HepG2 (cell line): ENCODE data around the gene NYAP2. TPM values are rescaled to one million over a fixed set of nuclear protein-coding genes. Genes with fewer than 3 reads are reported as not detected.

Experiments used
- ATAC-seq: fragments of 200-7000 bp; cut with Tn5 transposase; 3 replicates; pipeline ENCODE4 v1.9.1; 2020; ENCODE audit warnings: mild to moderate bottlenecking, moderate library complexity
- BruUV-seq: library from RNA; stranded (reverse); fragments of 400-500 nt; replicated peaks from 2 replicates; lab custom pipeline; 2021; lab: Mats Ljungman, UMichigan
- CTCF ChIA-PET: fragments of 300-600 bp; formaldehyde crosslinking; extraction: SDS; loops from one replicate; lab custom pipeline; 2021; ENCODE audit warnings: low total read pairs, inconsistent platforms, low intra/inter-chr PET ratio; lab: Yijun Ruan, JAX
- POLR2A ChIA-PET: fragments of 350-600 bp; sonication (Branson Sonifier 250); formaldehyde crosslinking; loops from one replicate; lab custom pipeline; 2020; ENCODE audit warnings: antibody characterized with exemption, inconsistent platforms; lab: Yijun Ruan, JAX
- DNase-seq: peaks from one replicate; pipeline ENCODE4 v3.0.0-alpha.2; 2015; ENCODE audit warnings: low spot score
- FAIRE-seq: peaks from 3 replicates; lab custom pipeline; 2011; peaks lifted over from hg19 to GRCh38; lab: Jason Lieb, UNC
- H2AFZ ChIP-seq: one replicate; pipeline ENCODE4 v1.6.1; 2011; ENCODE audit warnings: low read length, inconsistent platforms
- H3K27ac ChIP-seq: fragments of 300-600 bp; 3 replicates; pipeline ENCODE4 v1.8.0; 2011; ENCODE audit warnings: mixed run types, mild to moderate bottlenecking, mixed read lengths, low read length, inconsistent platforms; ENCODE audit not compliant: insufficient read depth; ENCODE audit errors: extremely low read length
- H3K27me3 ChIP-seq, 2 experiments: fragments of 200-600 bp in 1 of 2; 2 replicates in 1 of 2; 3 replicates in 1 of 2; pipeline versions ENCODE4 v1.6.0 to v1.8.0; 2011; ENCODE audit warnings: low read length in 2 of 2, mild to moderate bottlenecking in 2 of 2, moderate library complexity in 2 of 2, inconsistent platforms in 1 of 2; ENCODE audit not compliant: insufficient read depth in 2 of 2, control insufficient read depth in 1 of 2
- H3K36me3 ChIP-seq, 2 experiments: fragments of 200-600 bp in 1 of 2; replicated peaks in 1 of 2; 2 replicates in 1 of 2; 3 replicates in 1 of 2; pipeline versions ENCODE4 v1.5.1 to v1.8.0; 2011; ENCODE audit warnings: low read length in 2 of 2, inconsistent platforms in 1 of 2; ENCODE audit not compliant: insufficient read depth in 2 of 2, control insufficient read depth in 1 of 2
- H3K4me1 ChIP-seq: 2 replicates; pipeline ENCODE4 v1.5.1; 2012; ENCODE audit warnings: low read length, inconsistent platforms; ENCODE audit not compliant: insufficient read depth
- H3K4me2 ChIP-seq: 2 replicates; pipeline ENCODE4 v1.6.0; 2011; ENCODE audit warnings: low read depth, low read length, inconsistent platforms
- H3K4me3 ChIP-seq, 3 experiments: fragments of 200-600 bp in 1 of 3; sonication (generic), shearing (Covaris generic) in 1 of 3; replicated peaks in 1 of 3; 2 replicates each; pipeline ENCODE4 v1.5.1; 2011 to 2016; ENCODE audit warnings: low read length in 3 of 3, inconsistent platforms in 2 of 3, low read depth in 2 of 3, mild to moderate bottlenecking in 2 of 3, control low read depth in 1 of 3, mixed read lengths in 1 of 3; ENCODE audit not compliant: insufficient read depth in 1 of 3
- H3K79me2 ChIP-seq: one replicate; pipeline ENCODE4 v1.6.1; 2011; ENCODE audit warnings: low read length, inconsistent platforms; ENCODE audit not compliant: insufficient read depth
- H3K9ac ChIP-seq: 2 replicates; pipeline ENCODE4 v1.6.0; 2011; ENCODE audit warnings: mild to moderate bottlenecking, low read depth, low read length, inconsistent platforms; ENCODE audit not compliant: insufficient read depth
- H3K9me3 ChIP-seq: 2 replicates; pipeline ENCODE4 v1.5.1; 2012; ENCODE audit warnings: mild to moderate bottlenecking, low read length
- H4K20me1 ChIP-seq: 2 replicates; pipeline ENCODE4 v1.6.0; 2011; ENCODE audit warnings: inconsistent platforms, mild to moderate bottlenecking, low read length, moderate library complexity; ENCODE audit not compliant: insufficient read depth
- ARID5B ChIP-seq: IDR thresholded peaks from 2 replicates; pipeline ENCODE4 v1.4.0; 2020; ENCODE audit warnings: mild to moderate bottlenecking, missing genetic modification reagents
- ATRX ChIP-seq: sonication (generic); formaldehyde crosslinking; IDR thresholded peaks from 2 replicates; pipeline ENCODE4 v1.4.0; 2020; ENCODE audit warnings: missing genetic modification reagents, borderline replicate concordance
- EEA1 ChIP-seq: sonication (generic); formaldehyde crosslinking; IDR thresholded peaks from 2 replicates; pipeline ENCODE4 v1.5.1; 2020; ENCODE audit warnings: mild to moderate bottlenecking, missing genetic modification reagents, borderline replicate concordance
- GRHL1 ChIP-seq: sonication (generic); formaldehyde crosslinking; conservative IDR thresholded peaks from 2 replicates; pipeline ENCODE4 v1.8.0; 2022; ENCODE audit warnings: missing genetic modification reagents
- HNF1B ChIP-seq: sonication (generic); formaldehyde crosslinking; IDR thresholded peaks from 2 replicates; pipeline ENCODE4 v1.5.1; 2020; ENCODE audit warnings: mild to moderate bottlenecking, moderate library complexity, missing genetic modification reagents
- KAT7 ChIP-seq: IDR thresholded peaks from 2 replicates; pipeline ENCODE4 v1.6.1; 2018; ENCODE audit warnings: borderline replicate concordance, missing compliant biosample characterization
- SOX5 ChIP-seq: IDR thresholded peaks from 2 replicates; pipeline ENCODE4 v1.6.1; 2016; ENCODE audit warnings: borderline replicate concordance
- SP4 ChIP-seq: sonication (generic); formaldehyde crosslinking; IDR thresholded peaks from 2 replicates; pipeline ENCODE4 v1.8.1; 2023; ENCODE audit warnings: mild to moderate bottlenecking, missing genetic modification reagents
- ZFP36 ChIP-seq: fragments of 150-350 bp; IDR thresholded peaks from 2 replicates; pipeline ENCODE4 v1.6.1; 2018; ENCODE audit warnings: borderline replicate concordance, low read length, low read depth; ENCODE audit not compliant: partially characterized antibody
- ZFP37 ChIP-seq: sonication (generic); formaldehyde crosslinking; IDR thresholded peaks from 2 replicates; pipeline ENCODE4 v1.4.0; 2020; ENCODE audit warnings: missing genetic modification reagents, borderline replicate concordance
- WGBS: methylation state at CpG from one replicate; pipeline ENCODE4 v1.1.6; 2017; ENCODE audit warnings: low lambda C conversion rate; 5-methylcytosine and 5-hydroxymethylcytosine counted together
- in situ Hi-C: cut with HindIII; loops from 2 replicates; pipeline ENCODE4 v1.10.0; 2017; ENCODE audit warnings: low pct_unique_long_range_greater_than_20kb; ENCODE audit not compliant: extremely low pct_ligation_motif_present
- intact Hi-C: fragments of 100-400 bp; cut with micrococcal nuclease; formaldehyde crosslinking; loops from one replicate; pipeline ENCODE4 v1.10.0; 2022; ENCODE audit not compliant: unreplicated experiment
- polyA plus RNA-seq, 8 experiments: library from polyadenylated mRNA; depleted of rRNA in 3 of 8; stranded (reverse) in 7 of 8; unstranded in 1 of 8; fragments of >200 nt; fragmentation: Illumina TruSeq in 4 of 8; extraction: Trizol in 4 of 8; gene quantifications; 2 replicates each; pipeline versions ENCODE4 v1.2.1 to v1.2.3, GENCODE V29; 2011 to 2016; ENCODE audit warnings: low read depth in 4 of 8, missing spikeins in 1 of 8, mixed read lengths in 1 of 8; ENCODE audit not compliant: insufficient read depth in 1 of 8
- total RNA-seq, 5 experiments: library from RNA; depleted of rRNA; stranded (reverse); fragments of >200 nt; fragmentation: Illumina TruSeq; extraction: Trizol; gene quantifications; 2 replicates each; pipeline ENCODE4 v1.2.3, GENCODE V29; 2016; ENCODE audit warnings: low read depth in 1 of 5

The NYAP2 gene
- total and polyA plus RNA-seq, 2 of the 13 experiments (the other 11 are each of a cell fraction or from before 2014, with no cell fraction given): not detected

GRCh38 chr2:225662101-225662500 lies 262.6 kb downstream of the NYAP2 start:
- no peak overlapping the region for H3K4me3 ChIP-seq
- 4% methylated on average over 4 of the region's 4 CpGs for WGBS
- H3K79me2 ChIP-seq: no peaks in the 10 kb centered on the region
- in situ Hi-C loops: loop anchor here (5.0 to 25.0 kb wide), 3 partner anchors 380 to 1300 kb away; no protein-coding TSS in a partner anchor
- no peak overlapping the region for H2AFZ ChIP-seq
- H4K20me1 ChIP-seq: no peaks in the 10 kb centered on the region
- no peaks in the 10 kb centered on the region for H3K36me3 ChIP-seq
- no peak overlapping the region for H3K4me2 ChIP-seq
- FAIRE-seq: no peak
- no peak overlapping the region for H3K27ac ChIP-seq
- no peak overlapping the region for H3K9ac ChIP-seq
- no peaks in the 10 kb centered on the region for H3K4me1 ChIP-seq
- no peak for DNase-seq
- no TSS peak for BruUV-seq
- CTCF ChIA-PET: no interaction called here
- POLR2A ChIA-PET: no interaction called here
- TF ChIP-seq ZFP37 (CRISPR knock-in tag): no peak
- no peak for TF ChIP-seq ARID5B (CRISPR knock-in tag)
- TF ChIP-seq, all 625 proteins: peak for 0
- H3K9me3 ChIP-seq: no peaks in the 10 kb centered on the region
- intact Hi-C loops: loop anchor here (10.0 kb wide), 1 partner anchor 553 kb away; no protein-coding TSS in a partner anchor
- no peak for ATAC-seq
- H3K27me3 ChIP-seq: no peaks in the 10 kb centered on the region

GRCh38 chr2:225667445-225667844 lies 267.9 kb downstream of the NYAP2 start:
- Histone ChIP-seq H4K20me1 (no peaks in the 10 kb centered on the region), H3K27me3 (no peaks in the 10 kb centered on the region), H3K79me2 (no peaks in the 10 kb centered on the region), H3K27ac (no peak overlapping the region), H2AFZ (no peak overlapping the region), H3K9me3 (no peaks in the 10 kb centered on the region), H3K4me2 (no peak overlapping the region), H3K4me1 (no peaks in the 10 kb centered on the region), H3K4me3 (no peak overlapping the region), H3K9ac (no peak overlapping the region), H3K36me3 (no peaks in the 10 kb centered on the region)
- no peak for FAIRE-seq
- no peak for ATAC-seq
- no TSS peak for BruUV-seq
- intact Hi-C loops: loop anchor here (5.0 to 10.0 kb wide), 3 partner anchors 220 to 547 kb away; no protein-coding TSS in a partner anchor
- no peak for DNase-seq
- in situ Hi-C loops: loop anchor here (5.0 to 25.0 kb wide), 4 partner anchors 1135 to 1440 kb away; no protein-coding TSS in a partner anchor
- POLR2A ChIA-PET: no interaction called here
- CTCF ChIA-PET: interaction anchor here (2.8 to 6.1 kb wide), 2 partner anchors 1318 to 1440 kb away, joined by 15 to 74 read pairs; no protein-coding TSS in a partner anchor
- WGBS: 5% methylated on average over 2 of the region's 2 CpGs
- no peak for TF ChIP-seq SP4 (CRISPR knock-in tag)
- no peak for TF ChIP-seq HNF1B
- TF ChIP-seq EEA1: no peak
- no peak for TF ChIP-seq GRHL1 (CRISPR knock-in tag)
- no peak for TF ChIP-seq ATRX
- TF ChIP-seq ZFP36: no peak
- no peak for TF ChIP-seq SOX5
- TF ChIP-seq KAT7: no peak
